NB4 (cell line): ENCODE results near the gene PSD.

ENCODE experiments used
- MYC ChIP-seq: IDR thresholded peaks from 2 replicates; pipeline ENCODE4 v1.6.1; 2011; ENCODE audit warnings: low read depth, low read length
- POLR2A ChIP-seq: IDR thresholded peaks from 2 replicates; pipeline ENCODE4 v1.6.1; 2011; ENCODE audit warnings: mild to moderate bottlenecking; ENCODE audit not compliant: insufficient read length; ENCODE audit errors: extremely low read depth
- TF ChIP-seq, protein P1 (sequence below): IDR thresholded peaks from one replicate; pipeline ENCODE4 v1.5.1; 2012; ENCODE audit warnings: low read depth, low read length

GRCh38 chr10:102462512-102463054 is 44.0 kb upstream of the PSD start:
- TF ChIP-seq, protein P1, sequence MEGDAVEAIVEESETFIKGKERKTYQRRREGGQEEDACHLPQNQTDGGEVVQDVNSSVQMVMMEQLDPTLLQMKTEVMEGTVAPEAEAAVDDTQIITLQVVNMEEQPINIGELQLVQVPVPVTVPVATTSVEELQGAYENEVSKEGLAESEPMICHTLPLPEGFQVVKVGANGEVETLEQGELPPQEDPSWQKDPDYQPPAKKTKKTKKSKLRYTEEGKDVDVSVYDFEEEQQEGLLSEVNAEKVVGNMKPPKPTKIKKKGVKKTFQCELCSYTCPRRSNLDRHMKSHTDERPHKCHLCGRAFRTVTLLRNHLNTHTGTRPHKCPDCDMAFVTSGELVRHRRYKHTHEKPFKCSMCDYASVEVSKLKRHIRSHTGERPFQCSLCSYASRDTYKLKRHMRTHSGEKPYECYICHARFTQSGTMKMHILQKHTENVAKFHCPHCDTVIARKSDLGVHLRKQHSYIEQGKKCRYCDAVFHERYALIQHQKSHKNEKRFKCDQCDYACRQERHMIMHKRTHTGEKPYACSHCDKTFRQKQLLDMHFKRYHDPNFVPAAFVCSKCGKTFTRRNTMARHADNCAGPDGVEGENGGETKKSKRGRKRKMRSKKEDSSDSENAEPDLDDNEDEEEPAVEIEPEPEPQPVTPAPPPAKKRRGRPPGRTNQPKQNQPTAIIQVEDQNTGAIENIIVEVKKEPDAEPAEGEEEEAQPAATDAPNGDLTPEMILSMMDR = no peak
- TF ChIP-seq MYC = no peak
- no peak for TF ChIP-seq POLR2A
